NCI-H526 (cell line): ENCODE measurements around the gene ZCCHC8.
"Not testable (repeated sequence)": the region's sequence is repeated elsewhere in the genome, so short reads cannot be mapped to it uniquely, and the experiment has no call there.

ENCODE experiments used
- DNase-seq, 2 experiments: peaks; one replicate each; lab custom pipeline; 2025; lab: John Stamatoyannopoulos, UW

ZCCHC8 gene

GRCh38 chr12:122471324-122472226, 29.2 kb downstream of the ZCCHC8 start:
- peak; percentile 40 to 63 for DNase-seq

- DNase-seq = not testable (repeated sequence)
Observed at GRCh38 chr12:122470576-122470975, 30.2 kb downstream of the ZCCHC8 start.

GRCh38 chr12:122469856-122470255, 30.9 kb downstream of the ZCCHC8 start:
- not testable (repeated sequence) for DNase-seq

- DNase-seq = no peak
Observed at GRCh38 chr12:122467983-122468382, 32.7 kb downstream of the ZCCHC8 start.

- not testable (repeated sequence) for DNase-seq
Observed at GRCh38 chr12:122464317-122465042, 36.3 kb downstream of the ZCCHC8 start.

GRCh38 chr12:122460641-122461040, 40.1 kb downstream of the ZCCHC8 start:
- no peak for DNase-seq

GRCh38 chr12:122460061-122460460, 40.7 kb downstream of the ZCCHC8 start:
- no peak for DNase-seq

- no peak for DNase-seq
Observed at GRCh38 chr12:122459211-122459610, 41.5 kb downstream of the ZCCHC8 start.

- DNase-seq = no peak
Observed at GRCh38 chr12:122458105-122459035, 42.4 kb downstream of the ZCCHC8 start.

- DNase-seq = no peak
Observed at GRCh38 chr12:122457627-122458026, 43.1 kb downstream of the ZCCHC8 start.

- DNase-seq = no peak
Observed at GRCh38 chr12:122454739-122455138, 46.0 kb downstream of the ZCCHC8 start.

- DNase-seq = no peak
Observed at GRCh38 chr12:122454250-122454721, 46.4 kb downstream of the ZCCHC8 start.

DNA sequence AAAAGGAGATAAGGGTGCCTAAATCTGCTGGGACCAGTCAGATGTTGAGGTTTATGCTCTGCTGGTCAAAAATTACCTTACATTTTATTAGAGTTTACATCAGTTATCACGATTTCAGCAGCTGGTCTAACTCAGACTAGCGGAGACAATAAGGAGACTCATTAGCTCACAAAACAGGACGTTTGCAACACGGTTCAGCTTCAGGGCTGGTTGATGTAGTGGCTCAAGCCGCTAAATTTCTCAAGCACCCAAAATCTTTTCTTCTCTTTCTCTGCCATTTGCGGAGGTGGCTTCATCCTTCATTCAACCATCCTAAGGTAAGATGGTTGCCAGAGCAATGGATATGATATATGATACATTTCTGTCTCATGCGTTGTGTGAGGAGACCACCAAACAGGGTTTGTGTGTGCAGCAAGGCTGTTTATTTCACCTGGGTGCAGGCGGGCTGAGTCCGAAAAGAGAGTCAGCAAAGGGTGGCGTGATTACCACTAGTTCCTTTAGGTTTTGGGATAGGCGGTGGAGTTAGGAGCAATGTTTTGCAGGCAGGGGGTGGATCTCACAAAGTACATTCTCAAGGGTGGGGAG, 47.9 kb downstream of the ZCCHC8 start:
- DNase-seq = no peak

DNA sequence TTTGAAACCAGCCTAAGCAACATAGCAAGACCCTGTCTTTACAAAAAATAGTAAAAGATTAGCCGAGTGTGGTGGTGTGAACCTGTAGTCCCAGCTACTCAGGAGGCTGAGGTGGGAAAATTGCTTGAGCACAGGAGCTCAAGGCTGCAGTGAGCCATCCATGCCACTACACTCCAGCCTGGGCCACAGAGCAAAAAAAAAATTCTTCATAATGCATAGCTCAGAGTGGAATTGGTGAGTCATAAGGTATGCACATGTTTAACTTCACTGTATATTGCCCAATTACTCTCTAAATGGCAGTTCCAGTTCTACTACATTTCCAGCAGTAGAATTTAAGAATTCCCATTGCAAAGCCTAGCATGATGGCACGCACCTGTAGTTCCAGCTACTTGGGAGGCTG, 51.4 kb downstream of the ZCCHC8 start:
- DNase-seq = no peak

- not testable (repeated sequence) for DNase-seq
Observed at GRCh38 chr12:122447825-122448224, 52.9 kb downstream of the ZCCHC8 start.

GRCh38 chr12:122446390-122446789, 54.3 kb downstream of the ZCCHC8 start:
- DNase-seq = not testable (repeated sequence)

DNA sequence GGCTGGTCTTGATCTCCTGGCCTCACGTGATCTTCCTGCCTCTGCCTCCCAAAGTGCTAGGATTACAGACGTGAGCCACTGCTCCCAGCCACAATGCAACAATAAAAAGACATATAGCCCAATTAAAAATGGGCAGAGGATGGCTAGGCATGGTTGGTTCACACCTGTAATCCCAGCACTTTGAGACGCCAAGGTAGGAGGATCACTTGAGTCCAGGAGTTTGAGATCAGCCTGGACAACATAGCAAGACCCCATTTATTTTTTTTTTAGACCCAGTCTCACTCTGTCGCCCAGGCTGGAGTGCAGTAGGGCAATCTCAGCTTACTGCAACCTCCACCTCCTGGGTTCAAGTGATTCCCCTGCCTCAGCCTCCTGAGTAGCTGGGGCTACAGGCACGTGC, 56.7 kb downstream of the ZCCHC8 start:
- DNase-seq = not testable (repeated sequence)

DNA sequence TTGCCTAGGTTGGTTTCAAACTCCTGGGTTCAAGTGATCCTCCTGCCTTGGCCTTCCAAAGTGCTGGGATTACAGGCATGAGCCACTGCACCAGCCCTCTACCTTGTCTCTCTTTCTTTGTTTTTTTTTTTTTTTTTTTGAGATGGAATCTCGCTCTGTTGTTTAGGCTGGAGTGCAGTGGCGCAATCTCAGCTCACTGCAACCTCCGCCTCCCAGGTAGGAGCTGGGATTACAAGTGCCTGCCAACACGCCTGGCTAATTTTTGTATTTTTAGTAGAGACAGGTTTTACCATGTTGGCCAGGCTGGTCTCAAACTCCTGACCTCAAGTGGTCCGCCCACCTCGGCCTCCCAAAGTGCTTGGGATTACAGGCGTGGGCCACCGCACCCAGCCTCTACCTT, 61.9 kb downstream of the ZCCHC8 start:
- DNase-seq = not testable (repeated sequence)

- no peak for DNase-seq
Observed at GRCh38 chr12:122437656-122438121, 63.0 kb downstream of the ZCCHC8 start.

DNA sequence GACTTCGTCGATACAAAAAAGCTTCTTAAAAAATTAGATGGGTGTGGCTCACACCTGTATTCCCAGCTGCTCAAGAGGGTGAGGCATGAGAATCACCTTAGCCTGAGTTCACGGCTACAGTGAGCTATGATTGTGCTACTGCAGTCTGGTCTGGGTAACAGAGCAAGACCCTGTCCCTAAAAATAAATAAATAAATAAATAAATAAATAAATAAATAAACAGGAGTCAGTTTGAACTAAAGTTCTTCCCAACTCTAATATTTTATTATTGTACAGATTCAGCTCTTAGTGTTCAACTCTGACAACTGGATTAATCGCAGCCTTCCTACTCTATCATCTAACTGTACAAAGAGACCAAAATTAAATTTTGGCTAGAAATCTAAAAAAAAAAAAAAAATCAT, 65.5 kb downstream of the ZCCHC8 start:
- no peak for DNase-seq

GRCh38 chr12:122429043-122429442, 71.7 kb downstream of the ZCCHC8 start:
- DNase-seq = not testable (repeated sequence)
